Measurements from ENCODE around the gene LSR. TPM values are rescaled to one million over a fixed set of nuclear protein-coding genes. Genes with fewer than 3 reads are reported as not detected.

The LSR gene
- total RNA-seq, 1 experiment from 2014 or later = 172 TPM

DNA sequence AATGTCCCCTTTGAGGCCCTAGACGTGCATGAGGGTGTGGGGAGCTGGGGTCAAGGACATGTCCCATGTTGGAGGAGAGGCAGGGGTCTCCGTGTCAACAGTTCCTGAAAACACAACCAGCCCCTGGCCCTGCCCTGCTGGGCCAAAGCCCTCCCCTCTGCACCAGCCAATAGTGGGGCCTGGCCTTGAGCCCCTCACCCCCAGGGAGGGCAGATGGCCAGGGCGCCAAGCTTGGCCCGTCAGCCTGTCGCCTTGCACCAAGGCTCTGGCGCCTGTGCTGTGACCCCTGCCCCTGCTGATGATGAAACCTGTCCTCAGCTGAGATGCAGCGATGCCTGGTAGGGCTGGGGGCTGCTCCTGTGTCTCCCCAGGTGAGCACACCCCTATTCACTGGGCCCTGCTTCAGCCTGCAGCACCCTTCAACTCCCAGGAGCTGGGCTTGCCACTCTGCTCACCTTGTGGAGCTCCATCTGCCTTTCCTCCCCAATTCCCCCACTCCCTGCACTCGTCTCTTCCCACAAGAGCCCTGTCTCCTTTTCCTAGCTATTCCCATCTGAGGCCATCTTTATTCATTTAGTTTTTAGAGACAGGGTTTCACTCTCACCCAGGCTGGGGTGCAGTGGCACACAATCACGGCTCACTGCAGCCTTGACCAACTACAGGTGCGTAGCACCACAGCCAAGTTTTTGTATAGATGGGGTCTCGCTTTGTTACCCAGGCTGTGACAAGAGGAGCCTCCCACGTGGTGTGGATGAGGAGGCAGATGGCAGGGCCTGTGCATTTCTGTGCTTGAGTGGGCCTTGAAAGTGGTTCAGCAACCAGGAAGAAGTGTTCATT, 31.4 kb downstream of the LSR start:
- CTCF ChIA-PET = interaction anchor here (0.6 to 2.8 kb wide), 2 partner anchors 10 to 127 kb away, joined by 3 to 10 read pairs; no protein-coding TSS in a partner anchor
- H3K4me1 Mint-ChIP-seq (ENCODE audit: low read depth, unreplicated experiment) = peaks cover 8% of the 10 kb centered on the region

DNA sequence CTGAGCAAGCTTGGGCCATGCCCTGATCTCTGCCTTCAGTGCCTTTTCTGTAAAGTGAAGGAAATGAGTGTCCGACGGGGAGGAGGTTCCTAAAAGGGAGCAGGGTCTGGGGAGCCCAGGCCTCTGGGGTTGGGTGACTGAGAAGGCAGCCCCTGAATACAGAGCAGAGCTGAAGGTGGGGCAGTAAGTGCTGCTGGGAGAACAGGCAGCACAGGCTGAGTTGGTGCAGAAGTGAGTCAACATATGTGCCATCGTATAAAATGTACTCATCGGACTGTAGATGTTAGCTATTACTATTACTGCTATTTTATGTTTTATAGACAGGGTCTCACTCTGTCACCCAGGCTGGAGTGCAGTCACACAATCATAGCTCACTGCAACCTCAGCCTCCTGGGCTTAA, 32.5 kb downstream of the LSR start:
- H3K9me3 ChIP-seq = no peaks in the 10 kb centered on the region
- no peaks in the 10 kb centered on the region for H3K4me1 ChIP-seq
- no peaks in the 10 kb centered on the region for H3K27me3 ChIP-seq (replicated peaks; ENCODE audit: control insufficient read depth, insufficient read depth, low read length)
- BruUV-seq (replicated peaks) = no TSS peak
- H3K4me3 ChIP-seq (ENCODE audit: low read depth, low read length) = no peak overlapping the region
- no peak overlapping the region for H3K4me3 Mint-ChIP-seq (ENCODE audit: unreplicated experiment)
- no peak for DNase-seq
- intact Hi-C loops (cut with micrococcal nuclease; ENCODE audit: unreplicated experiment) = no loop called here
- CTCF ChIA-PET = interaction anchor here (0.6 to 2.8 kb wide), 2 partner anchors 12 to 482 kb away, joined by 4 to 10 read pairs; no protein-coding TSS in a partner anchor
- TF ChIP-seq CTCF (IDR thresholded peaks at IDR 0.05; ENCODE audit: insufficient read depth in 1 of 2, low read depth in 1 of 2, low read length in 1 of 2, severe bottlenecking in 1 of 2, unreplicated experiment in 1 of 2) = no peak
- no peak overlapping the region for H3K27ac Mint-ChIP-seq (ENCODE audit: unreplicated experiment)
- peaks cover 8% of the 10 kb centered on the region for H3K4me1 Mint-ChIP-seq (ENCODE audit: low read depth, unreplicated experiment)
- H3K9me3 Mint-ChIP-seq (ENCODE audit: unreplicated experiment) = no peaks in the 10 kb centered on the region
- POLR2A ChIA-PET = no interaction called here
- H3K36me3 Mint-ChIP-seq (ENCODE audit: insufficient read depth, unreplicated experiment) = peaks cover 27% of the 10 kb centered on the region
- H3K27me3 Mint-ChIP-seq (ENCODE audit: insufficient read depth, unreplicated experiment) = peaks cover 4% of the 10 kb centered on the region
- no peaks in the 10 kb centered on the region for H3K36me3 ChIP-seq (ENCODE audit: control insufficient read depth, insufficient read depth, low read length)

More for the DNA sequence above, 31.4 kb downstream of the LSR start:
- H3K4me1 ChIP-seq = no peaks in the 10 kb centered on the region
- no peak overlapping the region for H3K4me3 ChIP-seq (ENCODE audit: low read depth, low read length)
- no TSS peak for BruUV-seq (replicated peaks)
- no peak for TF ChIP-seq CTCF (IDR thresholded peaks at IDR 0.05; ENCODE audit: insufficient read depth in 1 of 2, low read depth in 1 of 2, low read length in 1 of 2, severe bottlenecking in 1 of 2, unreplicated experiment in 1 of 2)
- intact Hi-C loops (cut with micrococcal nuclease; ENCODE audit: unreplicated experiment) = no loop called here
- Mint-ChIP-seq H3K4me3 (ENCODE audit: unreplicated experiment) (no peak overlapping the region), H3K27me3 (ENCODE audit: insufficient read depth, unreplicated experiment) (peaks cover 4% of the 10 kb centered on the region), H3K36me3 (ENCODE audit: insufficient read depth, unreplicated experiment) (peaks cover 38% of the 10 kb centered on the region), H3K27ac (ENCODE audit: unreplicated experiment) (no peak overlapping the region), H3K9me3 (ENCODE audit: unreplicated experiment) (no peaks in the 10 kb centered on the region)
- no peaks in the 10 kb centered on the region for H3K9me3 ChIP-seq
- no peak for DNase-seq
- no peaks in the 10 kb centered on the region for H3K27me3 ChIP-seq (replicated peaks; ENCODE audit: control insufficient read depth, insufficient read depth, low read length)
- no peaks in the 10 kb centered on the region for H3K36me3 ChIP-seq (ENCODE audit: control insufficient read depth, insufficient read depth, low read length)
- POLR2A ChIA-PET = no interaction called here

DNA sequence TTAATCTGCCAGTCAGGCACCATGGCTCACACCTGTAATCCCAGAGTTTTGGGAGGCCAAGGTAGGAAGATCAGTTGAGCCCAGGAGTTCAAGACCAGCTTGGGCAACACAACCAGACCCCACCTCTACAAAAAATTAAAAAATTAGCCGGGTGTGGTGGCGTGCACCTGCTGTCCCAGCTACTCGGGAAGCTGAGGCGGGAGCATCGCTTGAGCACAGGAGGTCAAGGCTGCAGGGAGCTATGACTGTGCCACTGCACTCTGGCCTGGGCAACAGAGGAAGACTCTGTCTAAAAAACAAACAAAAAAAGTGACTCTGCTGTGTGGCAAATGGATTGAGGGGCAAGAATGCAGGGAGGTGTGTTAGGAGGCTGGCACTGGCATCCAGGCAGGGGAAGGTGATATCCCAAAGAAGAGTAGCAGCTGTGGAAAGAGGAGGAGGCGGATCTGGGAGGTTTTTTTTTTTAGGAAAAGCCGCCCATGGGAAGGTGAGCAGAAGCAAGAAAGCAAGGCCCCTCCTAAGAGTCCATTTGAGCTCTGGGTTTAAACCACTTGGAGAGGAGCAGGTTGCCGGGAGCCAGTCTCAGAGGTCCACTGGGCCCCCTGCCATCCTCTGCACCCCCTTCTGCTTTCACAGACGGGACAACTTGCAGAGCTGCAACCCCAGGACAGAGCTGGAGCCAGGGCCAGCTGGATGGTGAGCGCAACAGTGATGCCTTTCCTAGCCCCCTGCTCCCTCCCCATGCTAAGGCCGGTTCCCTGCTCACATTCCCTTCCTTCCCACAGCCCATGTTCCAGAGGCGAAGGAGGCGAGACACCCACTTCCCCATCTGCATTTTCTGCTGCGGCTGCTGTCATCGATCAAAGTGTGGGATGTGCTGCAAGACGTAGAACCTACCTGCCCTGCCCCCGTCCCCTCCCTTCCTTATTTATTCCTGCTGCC, 35.6 kb downstream of the LSR start:
- TF ChIP-seq CTCF (IDR thresholded peaks at IDR 0.05; ENCODE audit: insufficient read depth in 1 of 2, low read depth in 1 of 2, low read length in 1 of 2, severe bottlenecking in 1 of 2, unreplicated experiment in 1 of 2) = no peak
- H3K4me1 Mint-ChIP-seq (ENCODE audit: low read depth, unreplicated experiment) = peaks cover 8% of the 10 kb centered on the region
- no peak overlapping the region for H3K27ac Mint-ChIP-seq (ENCODE audit: unreplicated experiment)
- H3K4me1 ChIP-seq = no peaks in the 10 kb centered on the region
- BruUV-seq (replicated peaks) = no TSS peak
- no peak overlapping the region for H3K4me3 ChIP-seq (ENCODE audit: low read depth, low read length)
- H3K27me3 ChIP-seq (replicated peaks; ENCODE audit: control insufficient read depth, insufficient read depth, low read length) = no peaks in the 10 kb centered on the region; the same call in 1 of the 2 replicates
- intact Hi-C loops (cut with micrococcal nuclease; ENCODE audit: unreplicated experiment) = no loop called here
- H3K4me3 Mint-ChIP-seq (ENCODE audit: unreplicated experiment) = no peak overlapping the region
- no peaks in the 10 kb centered on the region for H3K9me3 Mint-ChIP-seq (ENCODE audit: unreplicated experiment)
- H3K9me3 ChIP-seq = no peaks in the 10 kb centered on the region
- POLR2A ChIA-PET = no interaction called here
- no peak for DNase-seq
- peaks cover 13% of the 10 kb centered on the region for H3K36me3 Mint-ChIP-seq (ENCODE audit: insufficient read depth, unreplicated experiment)
- peaks cover 4% of the 10 kb centered on the region for H3K27me3 Mint-ChIP-seq (ENCODE audit: insufficient read depth, unreplicated experiment)
- H3K36me3 ChIP-seq (ENCODE audit: control insufficient read depth, insufficient read depth, low read length) = no peaks in the 10 kb centered on the region
- CTCF ChIA-PET = interaction anchor here (0.6 kb wide), 2 partner anchors 20 to 136 kb away, joined by 3 to 7 read pairs; no protein-coding TSS in a partner anchor
